ENCODE measurements around the gene MARCHF10.

DNA sequence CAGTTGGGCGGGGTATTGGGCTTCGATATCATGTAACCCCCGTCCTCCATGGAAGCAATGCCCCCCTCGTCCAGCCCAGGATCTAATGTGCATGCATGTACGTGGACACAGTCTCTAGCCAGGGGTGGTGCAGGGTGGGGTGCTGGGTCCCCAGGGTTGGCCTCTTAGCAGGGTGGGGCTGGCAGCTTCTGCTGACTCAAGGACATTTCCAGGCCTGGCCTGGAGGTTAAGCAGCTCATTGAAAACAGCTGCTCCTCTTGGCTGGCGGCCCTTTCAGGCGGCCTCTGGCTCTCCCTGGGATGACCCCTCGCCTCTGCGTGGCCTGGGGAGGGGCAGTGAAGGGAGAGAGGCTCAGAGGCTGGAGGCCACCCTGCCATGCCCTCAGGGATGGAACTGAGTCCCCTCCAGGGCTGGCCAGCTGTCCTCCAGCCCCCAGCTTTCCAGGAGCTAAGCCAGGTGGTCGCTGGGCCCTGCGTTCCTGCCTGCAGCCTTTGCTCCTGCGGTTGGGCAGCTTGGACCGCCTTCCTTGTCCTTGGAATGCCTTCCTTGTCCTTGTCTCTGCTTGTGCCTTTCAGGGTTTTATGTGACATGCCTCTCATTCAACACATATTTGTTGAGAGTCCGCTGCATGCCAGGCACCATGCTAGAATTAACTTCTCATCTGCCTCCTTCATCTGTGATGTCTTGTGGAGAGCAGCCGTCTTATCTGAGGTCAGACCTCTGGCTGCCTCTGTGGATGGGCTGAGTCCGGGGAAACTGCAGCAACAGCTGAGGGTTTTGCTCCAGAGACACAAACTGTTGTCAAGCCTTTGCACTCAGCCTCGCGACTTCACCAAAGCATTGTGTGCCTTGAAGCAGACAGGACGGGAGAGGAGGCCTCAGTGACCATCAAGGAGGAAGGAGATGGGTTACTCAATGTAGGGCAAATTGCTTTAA, 154.0 kb downstream of the MARCHF10 start:
- TF ChIP-seq, protein P1, sequence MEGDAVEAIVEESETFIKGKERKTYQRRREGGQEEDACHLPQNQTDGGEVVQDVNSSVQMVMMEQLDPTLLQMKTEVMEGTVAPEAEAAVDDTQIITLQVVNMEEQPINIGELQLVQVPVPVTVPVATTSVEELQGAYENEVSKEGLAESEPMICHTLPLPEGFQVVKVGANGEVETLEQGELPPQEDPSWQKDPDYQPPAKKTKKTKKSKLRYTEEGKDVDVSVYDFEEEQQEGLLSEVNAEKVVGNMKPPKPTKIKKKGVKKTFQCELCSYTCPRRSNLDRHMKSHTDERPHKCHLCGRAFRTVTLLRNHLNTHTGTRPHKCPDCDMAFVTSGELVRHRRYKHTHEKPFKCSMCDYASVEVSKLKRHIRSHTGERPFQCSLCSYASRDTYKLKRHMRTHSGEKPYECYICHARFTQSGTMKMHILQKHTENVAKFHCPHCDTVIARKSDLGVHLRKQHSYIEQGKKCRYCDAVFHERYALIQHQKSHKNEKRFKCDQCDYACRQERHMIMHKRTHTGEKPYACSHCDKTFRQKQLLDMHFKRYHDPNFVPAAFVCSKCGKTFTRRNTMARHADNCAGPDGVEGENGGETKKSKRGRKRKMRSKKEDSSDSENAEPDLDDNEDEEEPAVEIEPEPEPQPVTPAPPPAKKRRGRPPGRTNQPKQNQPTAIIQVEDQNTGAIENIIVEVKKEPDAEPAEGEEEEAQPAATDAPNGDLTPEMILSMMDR (IDR thresholded peaks at IDR 0.05): no peak
- TF ChIP-seq POLR2AphosphoS5 (IDR thresholded peaks at IDR 0.05; ENCODE audit: low read depth, low read length): no peak
- no peak for TF ChIP-seq TCF7L2 (IDR thresholded peaks at IDR 0.05; ENCODE audit: low read depth, low read length)

Data from Panc1 (cell line).